Duodenal mucosa (tissue), 2 donors: ENCODE data around the gene CEP170B.

ENCODE experiments used
- H3K27ac ChIP-seq: one replicate; pipeline ENCODE4 v1.7.0; 2013; ENCODE audit warnings: low read depth, low read length
- H3K27me3 ChIP-seq, 2 donors: one replicate each; pipeline ENCODE4 v1.7.0; 2013; ENCODE audit warnings: low read length in 2 of 2, control low read depth in 1 of 2; ENCODE audit not compliant: insufficient read depth in 2 of 2, control insufficient read depth in 1 of 2
- H3K36me3 ChIP-seq, 2 donors: one replicate each; pipeline ENCODE4 v1.7.0; 2013; ENCODE audit warnings: low read length in 2 of 2, control low read depth in 1 of 2; ENCODE audit not compliant: insufficient read depth in 2 of 2, control insufficient read depth in 1 of 2
- H3K4me1 ChIP-seq, 2 donors: one replicate each; pipeline ENCODE4 v1.7.0; 2013; ENCODE audit warnings: low read length in 2 of 2, control low read depth in 1 of 2; ENCODE audit not compliant: insufficient read depth in 2 of 2, control insufficient read depth in 1 of 2
- H3K4me3 ChIP-seq, 2 donors: one replicate each; pipeline ENCODE4 v1.7.0; 2013; ENCODE audit warnings: low read length in 2 of 2, low read depth in 1 of 2
- H3K9ac ChIP-seq, 2 donors: one replicate each; pipeline ENCODE4 v1.7.0; 2013; ENCODE audit warnings: low read length in 2 of 2, low read depth in 1 of 2
- H3K9me3 ChIP-seq, 2 donors: one replicate each; pipeline ENCODE4 v1.7.0; 2013; ENCODE audit warnings: low read length in 2 of 2, control low read depth in 1 of 2; ENCODE audit not compliant: control insufficient read depth in 1 of 2

Gene CEP170B

DNA sequence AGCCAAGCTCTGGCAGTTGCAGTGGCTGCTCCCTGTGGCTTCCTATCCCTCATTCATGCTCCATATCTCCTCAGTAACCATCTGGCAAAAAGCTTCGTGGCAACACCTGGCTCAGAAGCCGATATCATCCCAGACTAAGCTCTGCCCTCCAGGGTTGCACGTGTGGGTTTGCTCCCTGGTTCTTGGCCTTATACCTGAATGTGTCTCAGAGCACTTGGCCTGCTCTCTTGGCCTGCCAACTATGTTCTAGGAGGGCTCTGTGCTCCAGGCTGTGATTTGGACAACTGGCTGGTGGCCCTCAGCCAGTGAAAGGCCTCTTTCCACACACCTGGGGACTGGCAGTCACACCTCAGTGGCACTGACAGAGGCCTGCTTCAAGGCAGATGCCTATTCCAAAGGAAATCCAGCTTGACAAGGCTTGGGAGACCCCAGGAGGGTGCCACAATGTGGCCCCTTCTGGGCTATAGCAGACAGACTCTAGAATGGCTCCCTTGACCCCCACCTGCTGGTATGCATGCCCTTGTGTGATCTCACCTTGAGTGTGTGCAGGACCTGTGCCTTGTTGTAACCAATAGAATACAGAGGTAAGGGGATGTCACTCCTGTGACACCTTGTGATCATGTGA, 70.1 kb downstream of the CEP170B start:
- Histone ChIP-seq H3K4me1 (no peaks in the 10 kb centered on the region), H3K9me3 (no peaks in the 10 kb centered on the region), H3K9ac (no peak overlapping the region), H3K27ac (no peak overlapping the region), H3K4me3 (no peak overlapping the region), H3K36me3 (no peaks in the 10 kb centered on the region), H3K27me3 (peaks cover 59% of the 10 kb centered on the region in 2 donors)

GRCh38 chr14:104935955-104936354, 70.9 kb downstream of the CEP170B start:
- Histone ChIP-seq H3K9ac (no peak overlapping the region), H3K4me1 (no peaks in the 10 kb centered on the region), H3K36me3 (no peaks in the 10 kb centered on the region), H3K27ac (no peak overlapping the region), H3K4me3 (no peak overlapping the region), H3K27me3 (peaks cover 59 to 63% of the 10 kb centered on the region in 2 donors), H3K9me3 (no peaks in the 10 kb centered on the region)

DNA sequence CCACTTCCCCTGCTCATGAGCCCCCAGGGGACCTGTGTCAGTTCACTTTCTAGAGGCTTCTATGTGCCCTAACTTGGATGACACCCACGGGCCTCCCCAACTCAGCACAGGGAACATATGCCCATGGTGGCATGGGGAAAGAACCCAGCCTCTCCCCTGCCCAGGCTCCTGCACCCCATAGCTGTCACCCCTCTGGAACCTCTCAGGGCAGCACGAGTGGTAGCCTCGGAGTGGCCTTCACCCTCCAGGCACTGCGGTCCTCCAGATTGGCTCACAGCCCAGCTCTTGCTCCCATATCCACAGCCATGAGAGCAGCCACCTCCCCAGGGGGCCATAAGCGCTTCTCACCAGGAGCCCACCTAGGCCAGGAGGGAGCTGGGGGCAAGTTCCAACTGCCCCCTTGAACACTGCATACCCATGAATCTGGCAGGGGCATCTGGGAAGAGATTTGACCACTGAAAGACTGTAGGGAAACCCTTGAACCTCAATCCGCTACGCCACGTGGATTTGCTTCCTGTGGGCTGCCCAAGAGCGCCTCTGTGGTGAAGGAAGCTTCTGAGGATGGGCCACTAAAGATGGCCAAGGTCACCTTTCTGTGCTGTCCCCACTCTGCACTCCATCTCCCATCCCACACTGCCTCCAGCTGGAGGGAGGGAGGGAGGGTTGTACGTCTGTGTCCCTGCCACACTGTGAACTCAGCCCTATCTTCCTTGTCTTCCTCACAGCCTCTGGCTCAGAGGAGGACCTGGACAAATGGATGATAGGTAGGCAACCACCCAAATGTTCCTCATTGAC, 71.5 kb downstream of the CEP170B start:
- Histone ChIP-seq H3K9ac (no peak overlapping the region), H3K4me3 (no peak overlapping the region), H3K9me3 (no peaks in the 10 kb centered on the region), H3K27me3 (peaks cover 59 to 63% of the 10 kb centered on the region in 2 donors), H3K36me3 (no peaks in the 10 kb centered on the region), H3K4me1 (no peaks in the 10 kb centered on the region), H3K27ac (no peak overlapping the region)

DNA sequence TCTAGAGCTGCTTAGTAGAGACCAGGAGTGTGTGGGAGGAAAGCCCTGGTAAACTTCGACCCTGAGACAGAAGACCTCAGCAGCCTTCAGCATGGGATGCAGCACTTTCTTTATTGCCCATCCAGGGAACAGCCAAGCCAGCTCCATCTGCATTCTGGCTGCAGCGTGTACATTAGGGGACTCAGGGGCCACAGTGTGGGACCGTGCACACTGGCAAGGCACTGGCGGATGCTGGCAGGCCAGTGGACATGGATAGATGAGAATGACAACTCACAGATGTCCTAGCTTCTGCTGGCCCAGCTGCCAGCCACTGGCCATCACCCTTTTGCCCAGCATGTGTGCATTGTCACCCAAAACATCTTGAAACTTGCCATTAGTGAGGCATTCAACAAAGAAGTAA, 72.1 kb downstream of the CEP170B start:
- Histone ChIP-seq H3K9me3 (no peaks in the 10 kb centered on the region), H3K4me3 (no peak overlapping the region), H3K36me3 (no peaks in the 10 kb centered on the region), H3K4me1 (no peaks in the 10 kb centered on the region), H3K9ac (no peak overlapping the region), H3K27me3 (peaks cover 54 to 58% of the 10 kb centered on the region in 2 donors), H3K27ac (no peak overlapping the region)

GRCh38 chr14:104937694-104938365, 72.8 kb downstream of the CEP170B start:
- no peaks in the 10 kb centered on the region for H3K4me1 ChIP-seq
- H3K27me3 ChIP-seq: peaks cover 47 to 51% of the 10 kb centered on the region in 2 donors
- H3K27ac ChIP-seq: no peak overlapping the region
- H3K36me3 ChIP-seq: no peaks in the 10 kb centered on the region
- H3K9me3 ChIP-seq: no peaks in the 10 kb centered on the region
- no peak overlapping the region for H3K9ac ChIP-seq
- no peak overlapping the region for H3K4me3 ChIP-seq

GRCh38 chr14:104938436-104938835, 73.4 kb downstream of the CEP170B start:
- Histone ChIP-seq H3K27ac (no peak overlapping the region), H3K4me3 (no peak overlapping the region), H3K9ac (no peak overlapping the region), H3K4me1 (no peaks in the 10 kb centered on the region), H3K36me3 (no peaks in the 10 kb centered on the region), H3K9me3 (no peaks in the 10 kb centered on the region), H3K27me3 (peaks cover 45 to 49% of the 10 kb centered on the region in 2 donors)

- Histone ChIP-seq H3K9me3 (no peaks in the 10 kb centered on the region), H3K27me3 (peaks cover 45 to 49% of the 10 kb centered on the region in 2 donors), H3K4me3 (no peak overlapping the region), H3K36me3 (no peaks in the 10 kb centered on the region), H3K27ac (no peak overlapping the region), H3K9ac (no peak overlapping the region), H3K4me1 (no peaks in the 10 kb centered on the region)
Measured at GRCh38 chr14:104938960-104939359, 73.9 kb downstream of the CEP170B start.

DNA sequence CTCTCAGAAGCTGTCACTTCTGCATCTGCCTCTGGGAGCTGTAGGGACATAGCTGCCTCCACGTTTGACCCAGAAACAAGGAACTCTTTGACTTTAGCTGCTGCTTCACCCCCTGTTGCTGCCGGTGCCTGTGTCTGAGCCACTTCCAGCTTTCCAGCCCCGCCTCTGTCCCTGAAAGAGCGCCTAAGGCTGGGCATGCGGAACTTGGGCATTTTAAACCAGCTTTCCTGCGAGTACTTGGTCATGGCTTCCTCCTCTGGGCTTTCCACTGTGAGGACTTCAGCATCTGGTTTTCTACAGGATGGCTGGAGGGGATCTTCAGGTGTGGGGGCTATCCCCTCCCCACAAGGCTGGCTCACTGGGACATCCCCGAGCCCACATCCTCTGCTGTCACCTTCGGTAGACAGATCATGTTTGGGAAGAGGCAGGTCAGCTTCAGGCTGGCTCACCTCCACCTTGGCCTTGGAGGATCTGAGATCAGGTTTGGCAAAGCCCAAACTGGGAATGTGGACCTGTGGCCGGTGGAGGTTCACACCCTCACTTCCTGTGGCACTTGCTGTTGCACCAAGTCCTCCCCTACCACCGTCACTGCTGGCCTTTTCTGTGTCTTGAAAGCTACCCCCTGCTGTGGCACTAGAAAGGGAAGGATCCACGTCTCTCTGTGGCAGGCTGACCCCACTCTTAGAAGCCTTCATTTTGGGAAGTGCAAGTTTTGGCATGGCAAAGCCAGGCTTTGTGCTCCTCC, 74.8 kb downstream of the CEP170B start:
- Histone ChIP-seq H3K36me3 (no peaks in the 10 kb centered on the region), H3K9me3 (no peaks in the 10 kb centered on the region), H3K4me1 (no peaks in the 10 kb centered on the region), H3K27ac (no peak overlapping the region), H3K27me3 (peaks cover 36 to 40% of the 10 kb centered on the region in 2 donors), H3K4me3 (no peak overlapping the region), H3K9ac (no peak overlapping the region)

DNA sequence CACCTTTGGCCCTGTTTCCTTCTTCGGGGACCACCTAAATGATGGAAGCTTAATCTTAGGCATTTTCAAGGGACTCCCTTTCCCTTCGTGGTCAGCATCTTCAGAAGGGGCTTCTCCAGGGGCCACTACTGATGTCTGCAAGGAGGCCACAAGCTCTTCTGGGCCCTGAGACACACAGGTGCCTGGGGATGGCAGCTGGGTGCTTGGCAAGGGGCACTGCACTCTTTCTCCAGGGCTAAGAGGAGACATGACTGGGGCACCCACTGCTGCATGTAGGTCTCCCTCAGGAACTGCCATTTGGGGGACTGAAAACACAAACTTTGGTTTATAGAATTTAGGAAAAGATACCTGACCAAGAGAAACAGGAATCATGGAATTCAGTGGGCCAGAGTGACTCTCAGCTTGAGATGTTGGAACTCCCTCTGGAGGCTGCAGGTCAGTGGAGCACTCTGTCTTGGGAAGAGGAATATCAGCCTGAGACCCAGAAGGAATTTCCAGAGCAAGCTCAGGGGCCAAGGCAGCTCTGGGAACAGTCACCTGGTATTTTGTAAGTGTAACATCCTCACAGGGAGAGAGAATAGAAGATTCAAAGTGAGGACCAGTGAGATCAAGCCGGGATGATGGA, 75.6 kb downstream of the CEP170B start:
- Histone ChIP-seq H3K4me1 (no peaks in the 10 kb centered on the region), H3K9ac (no peak overlapping the region), H3K9me3 (no peaks in the 10 kb centered on the region), H3K36me3 (no peaks in the 10 kb centered on the region), H3K4me3 (no peak overlapping the region), H3K27me3 (peaks cover 28 to 35% of the 10 kb centered on the region in 2 donors), H3K27ac (no peak overlapping the region)
